ENCODE data around the gene RAB25. TPM values are rescaled to one million over a fixed set of nuclear protein-coding genes. Genes with fewer than 3 reads are reported as not detected.

The RAB25 gene
- total and polyA plus RNA-seq, 4 donors = 0.67 to 2.0 (median 0.92) TPM

DNA sequence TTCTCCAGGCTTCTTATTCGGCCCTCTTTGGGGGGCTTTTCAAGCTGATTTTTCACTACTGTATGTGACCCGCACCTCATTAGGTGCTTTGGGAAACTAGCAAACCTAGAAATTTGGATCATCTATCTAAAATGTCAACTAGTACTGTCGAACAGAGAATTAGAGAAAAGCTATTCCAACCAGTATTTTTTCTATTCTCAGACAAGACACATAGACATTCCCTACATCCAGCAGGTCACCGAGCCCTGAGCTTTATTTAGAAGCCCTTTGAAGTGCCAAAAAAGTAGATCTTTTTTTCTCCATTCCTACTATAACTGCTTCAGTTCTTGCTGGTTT, 39.9 kb upstream of the RAB25 start:
- no peaks in the 10 kb centered on the region for H3K9me3 ChIP-seq (ENCODE audit: control insufficient read depth in 4 of 4, low read length in 3 of 4)
- peak overlapping the region in 1 of 2 donors; percentile 64 for H3K9ac ChIP-seq (ENCODE audit: low read depth in 1 of 2, low read length in 2 of 2)
- 5% methylated on average over 4 of the region's 4 CpGs for WGBS
- peak overlapping the region; percentile 71 to 87 (median 75) for H3K4me3 ChIP-seq (ENCODE audit: low read depth in 1 of 3, low read length in 3 of 3)
- peaks cover 0 to 20% (median 7%) of the 10 kb centered on the region in 4 donors for H3K4me1 ChIP-seq (ENCODE audit: control insufficient read depth in 4 of 4, insufficient read depth in 4 of 4, low read length in 3 of 4)
- DNase-seq (ENCODE audit: low spot score) = no peak
- peak overlapping the region in 1 of 2 donors; percentile 83 for H3K27ac ChIP-seq (ENCODE audit: low read depth in 1 of 2, low read length in 2 of 2)
- TF ChIP-seq YY1 (IDR thresholded peaks at IDR 0.05) (no peak), NR2F2 (IDR thresholded peaks at IDR 0.05) (no peak), EGR1 (IDR thresholded peaks at IDR 0.05; ENCODE audit: low read depth in 2 of 2) (peak in 1 of 2 donors; percentile 5), HNF4A (conservative IDR thresholded peaks at IDR 0.05) (no peak), JUND (IDR thresholded peaks at IDR 0.05) (no peak), MAX (IDR thresholded peaks at IDR 0.05) (no peak), FOXA2 (IDR thresholded peaks at IDR 0.05) (no peak), RXRA (IDR thresholded peaks at IDR 0.05) (no peak), GABPA (IDR thresholded peaks at IDR 0.05 in 1 of 2, conservative IDR thresholded peaks at IDR 0.05 in 1 of 2) (peak; percentile 3), ZBTB33 (IDR thresholded peaks at IDR 0.05) (no peak), TAF1 (conservative IDR thresholded peaks at IDR 0.05) (no peak), SP1 (IDR thresholded peaks at IDR 0.05) (no peak), RAD21 (IDR thresholded peaks at IDR 0.05) (no peak), FOXA1 (IDR thresholded peaks at IDR 0.05) (no peak), ATF3 (IDR thresholded peaks at IDR 0.05) (no peak), HNF4G (IDR thresholded peaks at IDR 0.05) (no peak)
- TF ChIP-seq, protein P1, sequence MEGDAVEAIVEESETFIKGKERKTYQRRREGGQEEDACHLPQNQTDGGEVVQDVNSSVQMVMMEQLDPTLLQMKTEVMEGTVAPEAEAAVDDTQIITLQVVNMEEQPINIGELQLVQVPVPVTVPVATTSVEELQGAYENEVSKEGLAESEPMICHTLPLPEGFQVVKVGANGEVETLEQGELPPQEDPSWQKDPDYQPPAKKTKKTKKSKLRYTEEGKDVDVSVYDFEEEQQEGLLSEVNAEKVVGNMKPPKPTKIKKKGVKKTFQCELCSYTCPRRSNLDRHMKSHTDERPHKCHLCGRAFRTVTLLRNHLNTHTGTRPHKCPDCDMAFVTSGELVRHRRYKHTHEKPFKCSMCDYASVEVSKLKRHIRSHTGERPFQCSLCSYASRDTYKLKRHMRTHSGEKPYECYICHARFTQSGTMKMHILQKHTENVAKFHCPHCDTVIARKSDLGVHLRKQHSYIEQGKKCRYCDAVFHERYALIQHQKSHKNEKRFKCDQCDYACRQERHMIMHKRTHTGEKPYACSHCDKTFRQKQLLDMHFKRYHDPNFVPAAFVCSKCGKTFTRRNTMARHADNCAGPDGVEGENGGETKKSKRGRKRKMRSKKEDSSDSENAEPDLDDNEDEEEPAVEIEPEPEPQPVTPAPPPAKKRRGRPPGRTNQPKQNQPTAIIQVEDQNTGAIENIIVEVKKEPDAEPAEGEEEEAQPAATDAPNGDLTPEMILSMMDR (IDR thresholded peaks at IDR 0.05; ENCODE audit: low read depth, low read length, missing input control) = no peak
- TF ChIP-seq, protein P2, sequence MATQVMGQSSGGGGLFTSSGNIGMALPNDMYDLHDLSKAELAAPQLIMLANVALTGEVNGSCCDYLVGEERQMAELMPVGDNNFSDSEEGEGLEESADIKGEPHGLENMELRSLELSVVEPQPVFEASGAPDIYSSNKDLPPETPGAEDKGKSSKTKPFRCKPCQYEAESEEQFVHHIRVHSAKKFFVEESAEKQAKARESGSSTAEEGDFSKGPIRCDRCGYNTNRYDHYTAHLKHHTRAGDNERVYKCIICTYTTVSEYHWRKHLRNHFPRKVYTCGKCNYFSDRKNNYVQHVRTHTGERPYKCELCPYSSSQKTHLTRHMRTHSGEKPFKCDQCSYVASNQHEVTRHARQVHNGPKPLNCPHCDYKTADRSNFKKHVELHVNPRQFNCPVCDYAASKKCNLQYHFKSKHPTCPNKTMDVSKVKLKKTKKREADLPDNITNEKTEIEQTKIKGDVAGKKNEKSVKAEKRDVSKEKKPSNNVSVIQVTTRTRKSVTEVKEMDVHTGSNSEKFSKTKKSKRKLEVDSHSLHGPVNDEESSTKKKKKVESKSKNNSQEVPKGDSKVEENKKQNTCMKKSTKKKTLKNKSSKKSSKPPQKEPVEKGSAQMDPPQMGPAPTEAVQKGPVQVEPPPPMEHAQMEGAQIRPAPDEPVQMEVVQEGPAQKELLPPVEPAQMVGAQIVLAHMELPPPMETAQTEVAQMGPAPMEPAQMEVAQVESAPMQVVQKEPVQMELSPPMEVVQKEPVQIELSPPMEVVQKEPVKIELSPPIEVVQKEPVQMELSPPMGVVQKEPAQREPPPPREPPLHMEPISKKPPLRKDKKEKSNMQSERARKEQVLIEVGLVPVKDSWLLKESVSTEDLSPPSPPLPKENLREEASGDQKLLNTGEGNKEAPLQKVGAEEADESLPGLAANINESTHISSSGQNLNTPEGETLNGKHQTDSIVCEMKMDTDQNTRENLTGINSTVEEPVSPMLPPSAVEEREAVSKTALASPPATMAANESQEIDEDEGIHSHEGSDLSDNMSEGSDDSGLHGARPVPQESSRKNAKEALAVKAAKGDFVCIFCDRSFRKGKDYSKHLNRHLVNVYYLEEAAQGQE (IDR thresholded peaks at IDR 0.05) = no peak
- peaks cover 11 to 15% (median 14%) of the 10 kb centered on the region in 4 donors for H3K36me3 ChIP-seq (ENCODE audit: control insufficient read depth in 4 of 4, insufficient read depth in 3 of 4, low read depth in 1 of 4, low read length in 3 of 4)
- H3K27me3 ChIP-seq (ENCODE audit: control insufficient read depth in 4 of 4, insufficient read depth in 4 of 4, low read length in 3 of 4) = no peaks in the 10 kb centered on the region
